ENCODE measurements around the gene RAPGEF4.
A peak's percentile ranks its signal among the peaks of the same experiment; 100 is the strongest.
"Not testable (repeated sequence)": the region's sequence is repeated elsewhere in the genome, so short reads cannot be mapped to it uniquely, and the experiment has no call there.

RAPGEF4 gene

GRCh38 chr2:172745636-172746035 is 10.0 kb downstream of the RAPGEF4 start:
- Histone ChIP-seq H2AFZ (ENCODE audit: low read depth, low read length) (no peak overlapping the region), H4K20me1 (ENCODE audit: insufficient read depth, low read length) (no peaks in the 10 kb centered on the region), H3K79me2 (ENCODE audit: low read length) (no peaks in the 10 kb centered on the region), H3K27ac (ENCODE audit: low read length) (no peak overlapping the region), H3K4me1 (ENCODE audit: low read length) (no peaks in the 10 kb centered on the region), H3K9me3 (ENCODE audit: insufficient read depth, low read length) (no peaks in the 10 kb centered on the region), H3K4me2 (ENCODE audit: low read length) (no peak overlapping the region), H3K4me3 (ENCODE audit: low read length) (no peak overlapping the region), H3K27me3 (ENCODE audit: low read depth, low read length) (no peaks in the 10 kb centered on the region), H3K36me3 (replicated peaks; ENCODE audit: low read depth, low read length) (no peaks in the 10 kb centered on the region), H3K9ac (ENCODE audit: low read length) (no peak overlapping the region)
- no peak for TF ChIP-seq CTCF (IDR thresholded peaks at IDR 0.05; ENCODE audit: low read depth, low read length)
- TF ChIP-seq EZH2phosphoT487 (IDR thresholded peaks at IDR 0.05; ENCODE audit: low read depth) = no peak

- not testable (repeated sequence) for H3K4me3 ChIP-seq (ENCODE audit: low read length); H3K36me3 ChIP-seq (replicated peaks; ENCODE audit: low read depth, low read length); H4K20me1 ChIP-seq (ENCODE audit: insufficient read depth, low read length); H2AFZ ChIP-seq (ENCODE audit: low read depth, low read length); H3K4me2 ChIP-seq (ENCODE audit: low read length); H3K9me3 ChIP-seq (ENCODE audit: insufficient read depth, low read length); H3K27ac ChIP-seq (ENCODE audit: low read length); H3K9ac ChIP-seq (ENCODE audit: low read length); H3K79me2 ChIP-seq (ENCODE audit: low read length); H3K4me1 ChIP-seq (ENCODE audit: low read length); H3K27me3 ChIP-seq (ENCODE audit: low read depth, low read length)
Measured at GRCh38 chr2:172748543-172748942, 12.9 kb downstream of the RAPGEF4 start.

GRCh38 chr2:172749388-172749787 is 13.7 kb downstream of the RAPGEF4 start:
- TF ChIP-seq EZH2phosphoT487 (IDR thresholded peaks at IDR 0.05; ENCODE audit: low read depth) = no peak
- TF ChIP-seq CTCF (IDR thresholded peaks at IDR 0.05; ENCODE audit: low read depth, low read length) = no peak
- Histone ChIP-seq H3K9me3 (ENCODE audit: insufficient read depth, low read length) (no peaks in the 10 kb centered on the region), H3K27ac (ENCODE audit: low read length) (no peak overlapping the region), H2AFZ (ENCODE audit: low read depth, low read length) (no peak overlapping the region), H3K36me3 (replicated peaks; ENCODE audit: low read depth, low read length) (no peaks in the 10 kb centered on the region), H3K4me3 (ENCODE audit: low read length) (no peak overlapping the region), H3K9ac (ENCODE audit: low read length) (no peak overlapping the region), H3K79me2 (ENCODE audit: low read length) (no peaks in the 10 kb centered on the region), H3K4me2 (ENCODE audit: low read length) (no peak overlapping the region), H3K27me3 (ENCODE audit: low read depth, low read length) (no peaks in the 10 kb centered on the region), H4K20me1 (ENCODE audit: insufficient read depth, low read length) (no peaks in the 10 kb centered on the region), H3K4me1 (ENCODE audit: low read length) (peaks cover 9% of the 10 kb centered on the region)

- Histone ChIP-seq H3K9me3 (ENCODE audit: insufficient read depth, low read length) (no peaks in the 10 kb centered on the region), H3K4me2 (ENCODE audit: low read length) (no peak overlapping the region), H3K9ac (ENCODE audit: low read length) (no peak overlapping the region), H4K20me1 (ENCODE audit: insufficient read depth, low read length) (no peaks in the 10 kb centered on the region), H3K4me3 (ENCODE audit: low read length) (no peak overlapping the region), H3K27ac (ENCODE audit: low read length) (no peak overlapping the region), H3K4me1 (ENCODE audit: low read length) (peaks cover 9% of the 10 kb centered on the region), H3K36me3 (replicated peaks; ENCODE audit: low read depth, low read length) (no peaks in the 10 kb centered on the region), H2AFZ (ENCODE audit: low read depth, low read length) (no peak overlapping the region), H3K27me3 (ENCODE audit: low read depth, low read length) (no peaks in the 10 kb centered on the region), H3K79me2 (ENCODE audit: low read length) (no peaks in the 10 kb centered on the region)
- TF ChIP-seq CTCF (IDR thresholded peaks at IDR 0.05; ENCODE audit: low read depth, low read length) (no peak), EZH2phosphoT487 (IDR thresholded peaks at IDR 0.05; ENCODE audit: low read depth) (no peak)
Measured at GRCh38 chr2:172751564-172751963, 15.9 kb downstream of the RAPGEF4 start.

GRCh38 chr2:172753610-172754009 is 18.0 kb downstream of the RAPGEF4 start:
- H2AFZ ChIP-seq (ENCODE audit: low read depth, low read length) = peak overlapping the region; percentile 81; the same call in 1 of the 2 replicates
- peak overlapping the region; percentile 44 for H3K4me3 ChIP-seq (ENCODE audit: low read length)
- TF ChIP-seq EZH2phosphoT487 (IDR thresholded peaks at IDR 0.05; ENCODE audit: low read depth) (no peak), CTCF (IDR thresholded peaks at IDR 0.05; ENCODE audit: low read depth, low read length) (no peak)
- H3K9me3 ChIP-seq (ENCODE audit: insufficient read depth, low read length) = no peaks in the 10 kb centered on the region
- no peak overlapping the region for H3K27ac ChIP-seq (ENCODE audit: low read length)
- H3K9ac ChIP-seq (ENCODE audit: low read length) = peak overlapping the region; percentile 21; the same call in 1 of the 2 replicates
- H3K27me3 ChIP-seq (ENCODE audit: low read depth, low read length) = no peaks in the 10 kb centered on the region
- peak overlapping the region; percentile 67 for H3K4me2 ChIP-seq (ENCODE audit: low read length)
- H3K79me2 ChIP-seq (ENCODE audit: low read length) = no peaks in the 10 kb centered on the region
- H4K20me1 ChIP-seq (ENCODE audit: insufficient read depth, low read length) = no peaks in the 10 kb centered on the region
- H3K4me1 ChIP-seq (ENCODE audit: low read length) = peaks cover 17% of the 10 kb centered on the region
- no peaks in the 10 kb centered on the region for H3K36me3 ChIP-seq (replicated peaks; ENCODE audit: low read depth, low read length)
